PFSK-1 (cell line): Measurements from ENCODE around the gene ZNF593.

Experiments used
- FOXP2 ChIP-seq: optimal IDR thresholded peaks from 2 replicates; pipeline ENCODE3; 2011; ENCODE audit warnings: borderline replicate concordance, control low read depth, inconsistent platforms; ENCODE audit not compliant: insufficient read depth; ENCODE audit errors: extremely low read length, extremely low read depth
- POLR2AphosphoS5 ChIP-seq: IDR thresholded peaks from 2 replicates; pipeline ENCODE4 v1.6.1; 2012; ENCODE audit warnings: low read depth, mild to moderate bottlenecking, control low read depth, low read length, moderate library complexity
- REST ChIP-seq, 2 experiments: IDR thresholded peaks; 2 replicates each; pipeline versions ENCODE4 v1.6.1 to v1.8.0; 2011 to 2012; ENCODE audit warnings: low read depth in 2 of 2, low read length in 2 of 2, control low read depth in 1 of 2, inconsistent platforms in 1 of 2, mild to moderate bottlenecking in 1 of 2, moderate library complexity in 1 of 2; ENCODE audit not compliant: insufficient read depth in 1 of 2
- SIN3A ChIP-seq: IDR thresholded peaks from 2 replicates; pipeline ENCODE4 v1.6.1; 2012; ENCODE audit warnings: mild to moderate bottlenecking, low read length, moderate library complexity, borderline replicate concordance; ENCODE audit not compliant: insufficient read depth
- TAF1 ChIP-seq: IDR thresholded peaks from 2 replicates; pipeline ENCODE4 v1.6.1; 2012; ENCODE audit warnings: low read length, control low read depth, borderline replicate concordance; ENCODE audit not compliant: insufficient read depth

The ZNF593 gene

DNA sequence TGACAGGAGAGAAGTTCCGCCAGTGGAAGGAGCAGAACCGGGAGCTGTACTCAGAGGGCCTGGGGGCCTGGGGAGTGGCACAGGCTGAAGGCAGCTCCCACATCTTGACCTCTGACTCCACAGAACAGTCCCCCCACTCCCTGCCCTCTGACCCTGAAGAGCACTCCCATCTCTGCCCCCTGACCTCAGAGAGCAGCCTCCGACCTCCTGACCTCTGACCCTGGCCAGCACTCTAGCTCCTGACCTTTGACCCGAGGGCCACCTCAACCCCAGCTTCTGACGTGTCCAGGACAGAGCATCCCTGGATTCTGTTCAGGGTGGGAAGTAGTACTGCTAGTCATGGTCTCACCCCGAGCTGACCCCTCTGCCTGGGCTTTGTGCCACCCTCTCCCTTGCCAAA, 19.6 kb downstream of the ZNF593 start:
- TF ChIP-seq REST (IDR thresholded peaks at IDR 0.05; ENCODE audit: insufficient read depth in 1 of 2, low read depth in 2 of 2, low read length in 2 of 2) (no peak), TAF1 (no peak), FOXP2 (no peak)

DNA sequence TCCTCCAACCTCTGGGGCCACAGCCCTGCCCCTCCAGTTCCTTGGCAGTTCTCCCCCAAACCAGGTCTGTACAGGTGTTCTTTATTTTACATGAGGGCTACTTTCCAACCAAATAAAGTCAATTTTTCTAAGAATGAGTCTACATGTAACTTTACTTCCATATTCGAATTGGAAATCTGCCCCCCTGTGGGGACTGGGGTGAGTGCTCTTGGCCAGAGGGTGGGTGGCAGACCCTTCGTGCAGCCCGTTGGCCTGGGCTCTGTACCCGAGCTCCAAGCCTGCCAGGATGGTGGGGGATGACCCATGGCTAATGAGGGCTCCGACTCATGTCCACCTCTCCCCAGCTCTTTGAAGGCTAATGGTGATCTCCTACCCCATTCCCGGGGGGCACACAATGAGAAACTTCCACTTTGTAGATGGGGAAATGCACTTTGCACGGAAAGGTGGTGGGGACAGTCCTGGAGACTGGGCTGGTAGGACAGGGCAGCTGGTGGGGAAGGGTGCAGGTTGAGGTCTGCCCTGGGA, 20.1 kb downstream of the ZNF593 start:
- TF ChIP-seq SIN3A: no peak

DNA sequence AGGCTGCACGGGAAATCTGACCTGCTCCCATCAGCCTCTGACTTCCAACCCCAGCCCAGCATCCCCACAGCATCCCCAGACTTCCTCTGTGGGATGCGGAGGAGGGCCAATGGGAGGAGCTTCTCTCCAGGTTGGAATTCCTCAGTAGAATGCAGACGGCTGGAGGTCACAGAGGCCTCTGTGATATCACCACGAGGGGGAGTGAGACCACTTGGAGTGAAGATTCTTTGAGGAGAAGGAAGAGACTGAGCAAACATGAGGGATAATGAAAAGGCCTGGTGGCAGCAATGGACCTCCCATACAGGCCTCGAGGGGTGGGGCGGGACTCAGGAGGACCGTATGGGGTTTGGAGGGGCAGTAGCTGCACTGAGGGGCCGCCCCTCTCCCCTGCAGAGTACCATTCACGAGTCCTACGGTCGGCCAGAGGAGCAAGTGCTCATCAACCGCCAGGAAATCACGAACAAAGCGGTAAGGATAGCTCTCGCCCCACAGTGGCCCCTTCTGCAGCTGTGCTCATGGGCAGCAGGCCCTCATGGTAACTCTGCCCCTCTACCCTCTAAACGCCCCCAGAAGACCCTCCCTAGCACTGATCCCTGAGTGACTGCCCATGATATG, 20.8 kb downstream of the ZNF593 start, which contains the start of gene CATSPER4:
Gene CATSPER4, plus strand, starts transcription at position 230 of the 615 bp plus-strand sequence. Its CDS starts 26 bp downstream, at position 256.
- TF ChIP-seq SIN3A (no peak), FOXP2 (no peak), REST (IDR thresholded peaks at IDR 0.05; ENCODE audit: insufficient read depth in 1 of 2, low read depth in 2 of 2, low read length in 2 of 2) (no peak), POLR2AphosphoS5 (no peak), TAF1 (no peak)

DNA sequence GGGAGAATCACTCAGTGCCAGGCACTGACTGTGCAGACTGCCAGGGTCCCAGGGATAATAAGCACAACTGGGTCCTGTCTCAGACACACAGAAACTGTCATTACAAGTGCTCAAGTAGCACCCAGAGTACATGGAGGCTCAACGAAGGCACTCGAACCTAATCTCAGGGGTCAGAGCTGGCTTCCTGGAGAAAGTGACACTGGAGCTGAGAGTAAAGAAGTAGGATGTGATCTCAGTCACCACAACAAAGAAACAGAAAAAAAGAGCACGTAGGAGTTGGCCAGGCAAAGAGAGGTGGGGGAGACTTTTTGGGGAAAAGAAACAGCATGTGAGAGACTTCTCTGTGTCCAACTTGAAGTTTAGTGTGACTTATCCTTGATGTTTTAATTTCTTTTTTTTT, 22.0 kb downstream of the ZNF593 start:
- TF ChIP-seq POLR2AphosphoS5: no peak

DNA sequence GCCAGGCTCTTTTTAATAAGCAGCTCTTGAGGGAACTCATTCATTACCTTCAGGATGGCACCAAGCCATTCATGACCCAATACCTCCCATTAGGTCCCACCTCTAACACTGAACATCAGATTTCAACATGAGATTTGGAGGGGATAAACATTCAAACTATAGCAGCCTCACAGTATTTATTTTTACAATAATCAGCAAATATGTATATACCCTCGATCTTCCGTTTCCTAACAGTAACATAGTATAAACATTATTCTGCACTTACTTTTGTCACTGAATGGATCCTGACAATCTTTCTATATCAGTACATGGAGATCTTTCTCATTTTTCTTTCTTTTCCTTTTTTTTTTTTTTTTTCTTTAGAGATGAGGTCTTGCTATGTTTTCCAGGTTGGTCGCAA, 26.1 kb downstream of the ZNF593 start:
- TF ChIP-seq REST (IDR thresholded peaks at IDR 0.05; ENCODE audit: insufficient read depth in 1 of 2, low read depth in 2 of 2, low read length in 2 of 2): no peak

DNA sequence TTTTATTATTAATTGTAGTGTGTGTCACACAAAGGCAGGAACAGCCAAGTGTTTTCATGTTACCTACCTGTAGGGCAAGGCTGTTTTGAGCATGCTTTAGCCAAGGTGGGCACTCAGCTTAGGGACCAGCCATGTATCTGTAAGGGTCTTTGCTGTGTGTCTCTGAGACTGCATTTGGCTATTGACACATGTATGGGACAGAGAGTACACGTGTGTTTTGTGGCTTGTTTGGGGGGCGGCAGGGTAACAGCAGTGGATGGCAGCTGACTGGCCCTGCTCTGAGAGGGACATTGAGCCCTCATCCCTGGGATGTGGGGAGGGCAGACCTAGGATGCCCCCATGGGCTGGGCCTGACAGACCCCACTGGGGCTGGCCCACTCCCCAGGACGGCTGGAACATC, 27.6 kb downstream of the ZNF593 start:
- TF ChIP-seq TAF1: no peak
- no peak for TF ChIP-seq REST (IDR thresholded peaks at IDR 0.05; ENCODE audit: insufficient read depth in 1 of 2, low read depth in 2 of 2, low read length in 2 of 2)
- TF ChIP-seq SIN3A: no peak
- TF ChIP-seq FOXP2: no peak
- no peak for TF ChIP-seq POLR2AphosphoS5
